Measurements from ENCODE around the gene SORCS2. TPM values are rescaled to one million over a fixed set of nuclear protein-coding genes. Genes with fewer than 3 reads are reported as not detected.

Gene SORCS2
- total RNA-seq, 2 experiments from 2014 or later: 0.03 TPM; not detected in 1

DNA sequence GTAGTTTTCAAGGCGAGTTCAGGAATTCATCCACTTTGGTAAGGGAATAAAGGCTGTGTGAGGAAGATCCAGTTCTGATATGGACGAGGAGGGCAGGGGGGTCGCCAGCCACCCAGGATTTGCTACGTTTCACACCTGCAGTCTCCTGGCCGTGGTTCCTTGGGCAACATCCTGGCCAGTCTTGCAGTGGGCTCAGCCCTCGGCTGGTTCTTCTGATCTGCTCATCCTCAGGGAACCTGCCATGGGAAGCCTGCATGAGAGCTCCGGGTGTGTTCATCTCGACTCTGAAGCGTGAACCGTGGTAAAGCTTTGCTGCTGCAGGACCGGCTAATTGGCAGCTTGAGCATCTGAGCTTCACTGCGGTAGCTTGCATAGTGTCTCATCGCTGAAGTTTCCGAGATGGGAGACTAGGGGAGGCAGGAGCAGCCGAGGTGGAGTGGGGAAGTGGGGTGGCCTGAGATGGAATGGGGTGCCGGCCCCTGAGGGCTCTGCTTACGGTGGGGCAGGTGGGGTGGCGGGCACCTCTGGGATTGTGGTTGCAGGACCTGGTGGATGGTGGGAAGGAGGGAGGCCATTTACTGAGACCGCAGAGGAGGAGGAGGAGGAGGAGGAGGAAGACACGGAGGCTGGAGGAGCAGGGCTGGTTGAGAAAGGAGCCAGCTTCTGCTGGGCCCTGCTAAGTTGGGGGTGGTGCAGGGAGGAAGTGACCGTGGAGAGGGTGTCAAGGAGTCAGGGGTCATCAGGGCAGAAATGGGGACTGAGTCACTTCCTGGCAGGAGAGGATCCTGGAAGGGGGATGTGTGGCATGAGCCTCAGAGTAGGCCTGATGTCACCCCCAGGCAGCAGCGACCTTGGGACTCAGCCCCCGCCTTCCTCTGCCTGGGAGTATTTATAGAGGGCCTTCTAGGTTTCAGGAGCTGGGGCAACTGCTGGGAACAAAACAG, 455.5 kb downstream of the SORCS2 start:
- DNase-seq (ENCODE audit: low spot score): no peak
- Histone ChIP-seq H3K9me3 (ENCODE audit: low read length) (no peaks in the 10 kb centered on the region), H3K9me2 (ENCODE audit: insufficient read depth, low read length) (no peaks in the 10 kb centered on the region), H3K79me2 (ENCODE audit: insufficient read depth, low read depth, low read length) (no peaks in the 10 kb centered on the region), H4K20me1 (ENCODE audit: insufficient read depth, low read length) (no peaks in the 10 kb centered on the region), H3K27ac (ENCODE audit: low read depth, low read length, poor library complexity, severe bottlenecking) (no peak overlapping the region), H2AFZ (ENCODE audit: low read length) (no peak overlapping the region), H3K36me3 (ENCODE audit: insufficient read depth, low read length) (no peaks in the 10 kb centered on the region), H3K4me1 (ENCODE audit: insufficient read depth, low read length, poor library complexity, severe bottlenecking) (peaks cover 31% of the 10 kb centered on the region), H3K4me2 (ENCODE audit: low read length) (no peak overlapping the region), H3K4me3 (ENCODE audit: low read depth, low read length, poor library complexity, severe bottlenecking) (no peak overlapping the region)
- ChIA-PET POLR2A (no interaction called here), CTCF (ENCODE audit: unreplicated experiment) (no interaction called here)
- TF ChIP-seq, protein P1, sequence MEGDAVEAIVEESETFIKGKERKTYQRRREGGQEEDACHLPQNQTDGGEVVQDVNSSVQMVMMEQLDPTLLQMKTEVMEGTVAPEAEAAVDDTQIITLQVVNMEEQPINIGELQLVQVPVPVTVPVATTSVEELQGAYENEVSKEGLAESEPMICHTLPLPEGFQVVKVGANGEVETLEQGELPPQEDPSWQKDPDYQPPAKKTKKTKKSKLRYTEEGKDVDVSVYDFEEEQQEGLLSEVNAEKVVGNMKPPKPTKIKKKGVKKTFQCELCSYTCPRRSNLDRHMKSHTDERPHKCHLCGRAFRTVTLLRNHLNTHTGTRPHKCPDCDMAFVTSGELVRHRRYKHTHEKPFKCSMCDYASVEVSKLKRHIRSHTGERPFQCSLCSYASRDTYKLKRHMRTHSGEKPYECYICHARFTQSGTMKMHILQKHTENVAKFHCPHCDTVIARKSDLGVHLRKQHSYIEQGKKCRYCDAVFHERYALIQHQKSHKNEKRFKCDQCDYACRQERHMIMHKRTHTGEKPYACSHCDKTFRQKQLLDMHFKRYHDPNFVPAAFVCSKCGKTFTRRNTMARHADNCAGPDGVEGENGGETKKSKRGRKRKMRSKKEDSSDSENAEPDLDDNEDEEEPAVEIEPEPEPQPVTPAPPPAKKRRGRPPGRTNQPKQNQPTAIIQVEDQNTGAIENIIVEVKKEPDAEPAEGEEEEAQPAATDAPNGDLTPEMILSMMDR (conservative IDR thresholded peaks at IDR 0.05; ENCODE audit: low read length): no peak
- no peak for TF ChIP-seq EZH2phosphoT487 (IDR thresholded peaks at IDR 0.05; ENCODE audit: borderline replicate concordance, low read depth, low read length)
- BruUV-seq (replicated peaks): no TSS peak
- intact Hi-C loops (cut with micrococcal nuclease; ENCODE audit: unreplicated experiment): loop anchor here (5.0 to 10.0 kb wide), 2 partner anchors 111 to 963 kb away; no protein-coding TSS in a partner anchor

DNA sequence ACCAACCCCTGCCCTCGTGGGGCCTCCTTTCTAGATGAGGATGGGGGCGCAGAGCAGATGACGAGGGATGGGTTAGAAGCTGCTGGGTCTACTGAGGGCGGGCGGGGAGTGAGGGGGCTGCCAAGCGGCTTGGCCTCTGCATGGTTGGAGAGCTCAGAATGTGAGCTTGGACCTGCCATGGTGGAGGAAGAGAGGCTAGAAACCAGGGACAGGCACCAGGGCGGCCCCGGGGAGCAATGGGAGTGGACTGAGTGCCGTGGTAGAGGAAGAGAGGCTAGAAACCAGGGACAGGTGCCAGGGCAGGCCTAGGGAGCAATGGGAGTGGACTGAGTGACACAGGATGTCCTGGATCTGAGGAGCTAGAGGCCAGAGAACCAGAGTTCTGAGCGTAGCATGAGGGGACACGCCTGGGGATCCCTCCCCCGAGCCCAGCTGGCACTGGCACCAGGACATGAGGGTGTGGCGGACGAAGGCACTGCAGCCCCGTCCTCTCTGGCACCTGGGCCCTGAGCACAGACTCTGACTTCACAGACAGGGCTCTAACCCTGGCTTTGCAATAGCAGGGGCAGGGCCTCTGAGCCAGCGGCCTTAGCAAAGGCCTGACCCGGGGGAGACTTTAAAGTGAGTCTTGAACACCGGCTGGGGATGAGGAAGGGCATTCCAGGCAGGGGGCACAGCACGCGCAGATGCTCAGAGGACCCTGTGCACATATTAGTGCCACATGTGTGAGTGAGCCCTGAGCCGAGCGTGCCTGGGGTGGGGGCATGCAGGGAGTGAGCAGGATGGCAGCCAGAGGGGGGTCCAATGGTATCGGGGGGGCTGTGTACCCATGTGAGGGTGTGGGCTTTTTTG, 456.4 kb downstream of the SORCS2 start:
- CTCF ChIA-PET (ENCODE audit: unreplicated experiment): no interaction called here
- POLR2A ChIA-PET: no interaction called here
- no TSS peak for BruUV-seq (replicated peaks)
- Histone ChIP-seq H3K4me3 (ENCODE audit: low read depth, low read length, poor library complexity, severe bottlenecking) (no peak overlapping the region), H3K9me3 (ENCODE audit: low read length) (no peaks in the 10 kb centered on the region), H4K20me1 (ENCODE audit: insufficient read depth, low read length) (no peaks in the 10 kb centered on the region), H3K36me3 (ENCODE audit: insufficient read depth, low read length) (no peaks in the 10 kb centered on the region), H3K4me1 (ENCODE audit: insufficient read depth, low read length, poor library complexity, severe bottlenecking) (peaks cover 31% of the 10 kb centered on the region), H3K79me2 (ENCODE audit: insufficient read depth, low read depth, low read length) (no peaks in the 10 kb centered on the region), H2AFZ (ENCODE audit: low read length) (no peak overlapping the region), H3K9me2 (ENCODE audit: insufficient read depth, low read length) (no peaks in the 10 kb centered on the region), H3K4me2 (ENCODE audit: low read length) (no peak overlapping the region), H3K27ac (ENCODE audit: low read depth, low read length, poor library complexity, severe bottlenecking) (peak overlapping the region; percentile 80)
- DNase-seq (ENCODE audit: low spot score): no peak
- TF ChIP-seq EZH2phosphoT487 (IDR thresholded peaks at IDR 0.05; ENCODE audit: borderline replicate concordance, low read depth, low read length): no peak
- TF ChIP-seq, protein P1 (conservative IDR thresholded peaks at IDR 0.05; ENCODE audit: low read length): no peak
- intact Hi-C loops (cut with micrococcal nuclease; ENCODE audit: unreplicated experiment): loop anchor here (5.0 to 10.0 kb wide), 2 partner anchors 111 to 964 kb away; no protein-coding TSS in a partner anchor

All from OCI-LY7 (cell line).